ENCODE measurements around the gene PPIG.

Gene PPIG

GRCh38 chr2:169667583-169667982 lies 83.4 kb downstream of the PPIG start:
- no peak for TF ChIP-seq FOXP2 (optimal IDR thresholded peaks at IDR 0.05; ENCODE audit: borderline replicate concordance, extremely low read depth, extremely low read length, insufficient read depth)

DNA sequence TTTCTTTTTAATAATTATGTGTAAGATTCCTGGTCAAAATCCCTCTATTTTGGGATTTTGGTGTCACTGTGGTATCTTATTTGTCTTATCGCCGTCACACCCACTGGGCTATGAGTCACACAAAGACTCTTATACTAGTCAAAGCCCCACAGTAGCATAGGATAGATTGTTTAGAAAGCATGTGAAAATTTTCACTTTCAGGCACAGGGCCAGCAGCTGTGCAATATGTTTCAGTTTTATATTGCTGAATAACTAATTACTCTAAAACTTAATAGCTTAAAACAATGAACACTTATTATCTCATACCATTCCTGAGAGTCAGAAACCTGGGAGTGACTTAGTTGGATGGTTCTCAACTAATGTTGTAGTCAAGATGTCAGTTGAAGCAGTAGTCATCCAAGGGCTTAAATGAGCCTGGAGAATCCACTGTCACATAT lies 86.1 kb downstream of the PPIG start:
- TF ChIP-seq TAF1 (IDR thresholded peaks at IDR 0.05; ENCODE audit: borderline replicate concordance, insufficient read depth, low read length) (no peak), POLR2AphosphoS5 (IDR thresholded peaks at IDR 0.05; ENCODE audit: low read depth, low read length) (no peak)

DNA sequence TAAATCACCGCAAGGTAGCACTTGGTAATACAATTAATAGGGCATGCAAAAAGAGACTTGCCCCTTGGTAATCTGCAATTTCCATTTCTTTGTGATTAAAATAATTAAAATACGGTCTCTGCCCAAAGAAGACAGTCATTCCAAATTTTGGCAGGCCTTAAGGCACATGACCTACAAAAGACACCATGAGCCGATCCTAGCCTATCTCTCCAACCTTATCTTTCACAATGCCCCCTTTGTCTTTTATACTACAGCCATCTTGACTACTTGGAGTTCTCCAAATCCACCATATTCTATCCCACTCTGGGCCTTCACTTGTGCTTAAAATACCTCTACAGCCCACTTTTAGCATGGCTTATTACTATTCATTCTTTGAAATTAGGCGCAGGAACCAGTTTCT lies 86.8 kb downstream of the PPIG start:
- TF ChIP-seq SIN3A (IDR thresholded peaks at IDR 0.05; ENCODE audit: borderline replicate concordance, insufficient read depth, low read length) (no peak), FOXP2 (optimal IDR thresholded peaks at IDR 0.05; ENCODE audit: borderline replicate concordance, extremely low read depth, extremely low read length, insufficient read depth) (no peak)

- TF ChIP-seq POLR2AphosphoS5 (IDR thresholded peaks at IDR 0.05; ENCODE audit: low read depth, low read length) (no peak), TAF1 (IDR thresholded peaks at IDR 0.05; ENCODE audit: borderline replicate concordance, insufficient read depth, low read length) (no peak), REST (IDR thresholded peaks at IDR 0.05; ENCODE audit: insufficient read depth in 1 of 2, low read depth in 2 of 2, low read length in 2 of 2) (no peak), FOXP2 (optimal IDR thresholded peaks at IDR 0.05; ENCODE audit: borderline replicate concordance, extremely low read depth, extremely low read length, insufficient read depth) (no peak), SIN3A (IDR thresholded peaks at IDR 0.05; ENCODE audit: borderline replicate concordance, insufficient read depth, low read length) (no peak)
Measured at GRCh38 chr2:169672406-169672805, 88.3 kb downstream of the PPIG start.

- TF ChIP-seq SIN3A (IDR thresholded peaks at IDR 0.05; ENCODE audit: borderline replicate concordance, insufficient read depth, low read length) (no peak), TAF1 (IDR thresholded peaks at IDR 0.05; ENCODE audit: borderline replicate concordance, insufficient read depth, low read length) (no peak), FOXP2 (optimal IDR thresholded peaks at IDR 0.05; ENCODE audit: borderline replicate concordance, extremely low read depth, extremely low read length, insufficient read depth) (no peak), POLR2AphosphoS5 (IDR thresholded peaks at IDR 0.05; ENCODE audit: low read depth, low read length) (no peak), REST (IDR thresholded peaks at IDR 0.05; ENCODE audit: insufficient read depth in 1 of 2, low read depth in 2 of 2, low read length in 2 of 2) (no peak)
Measured at GRCh38 chr2:169673106-169673505, 89.0 kb downstream of the PPIG start.

GRCh38 chr2:169673921-169674320 lies 89.8 kb downstream of the PPIG start:
- TF ChIP-seq POLR2AphosphoS5 (IDR thresholded peaks at IDR 0.05; ENCODE audit: low read depth, low read length), result no peak
- no peak for TF ChIP-seq TAF1 (IDR thresholded peaks at IDR 0.05; ENCODE audit: borderline replicate concordance, insufficient read depth, low read length)

DNA sequence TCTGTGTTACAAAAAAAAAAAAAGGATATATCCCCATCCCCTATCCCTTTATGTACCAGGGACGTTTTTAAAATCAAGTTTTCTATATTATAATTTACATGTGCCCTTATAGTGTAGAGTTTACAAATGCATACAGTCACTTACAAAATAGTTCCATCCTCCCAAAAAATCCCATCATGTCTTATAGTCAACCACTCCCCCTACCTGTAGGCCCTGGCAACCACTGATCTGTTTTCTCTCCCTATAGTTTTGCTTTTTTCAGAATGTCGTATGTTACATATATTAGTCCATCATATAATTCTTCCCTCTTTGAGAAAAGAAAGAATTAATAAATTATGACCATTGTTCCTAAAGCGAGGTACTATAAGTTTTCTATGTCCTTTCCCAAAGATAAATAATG lies 92.2 kb downstream of the PPIG start:
- no peak for TF ChIP-seq POLR2AphosphoS5 (IDR thresholded peaks at IDR 0.05; ENCODE audit: low read depth, low read length)
- TF ChIP-seq FOXP2 (optimal IDR thresholded peaks at IDR 0.05; ENCODE audit: borderline replicate concordance, extremely low read depth, extremely low read length, insufficient read depth), result no peak
- TF ChIP-seq TAF1 (IDR thresholded peaks at IDR 0.05; ENCODE audit: borderline replicate concordance, insufficient read depth, low read length), result no peak
- no peak for TF ChIP-seq REST (IDR thresholded peaks at IDR 0.05; ENCODE audit: insufficient read depth in 1 of 2, low read depth in 2 of 2, low read length in 2 of 2)
- no peak for TF ChIP-seq SIN3A (IDR thresholded peaks at IDR 0.05; ENCODE audit: borderline replicate concordance, insufficient read depth, low read length)
